NK-92 (cell line): ENCODE results near the gene EHMT1.
"Not testable (repeated sequence)": the region's sequence is repeated elsewhere in the genome, so short reads cannot be mapped to it uniquely, and the experiment has no call there.

Experiments
- DNase-seq: peaks from one replicate; lab custom pipeline; 2025; ENCODE audit not compliant: unreplicated experiment; lab: John Stamatoyannopoulos, UW

EHMT1 gene

GRCh38 chr9:137715866-137716693 is 97.3 kb downstream of the EHMT1 start:
- DNase-seq, result not testable (repeated sequence)

- no peak for DNase-seq
Observed at GRCh38 chr9:137716694-137717287, 98.0 kb downstream of the EHMT1 start.

- no peak for DNase-seq
Observed at GRCh38 chr9:137717776-137718327, 99.0 kb downstream of the EHMT1 start.

GRCh38 chr9:137719194-137719593 is 100.4 kb downstream of the EHMT1 start:
- no peak for DNase-seq

GRCh38 chr9:137720571-137721110 is 101.8 kb downstream of the EHMT1 start:
- no peak for DNase-seq

GRCh38 chr9:137721479-137721878 is 102.7 kb downstream of the EHMT1 start:
- no peak for DNase-seq

GRCh38 chr9:137721899-137722298 is 103.1 kb downstream of the EHMT1 start:
- no peak for DNase-seq

GRCh38 chr9:137722481-137722880 is 103.7 kb downstream of the EHMT1 start:
- DNase-seq, result no peak

- not testable (repeated sequence) for DNase-seq
Observed at GRCh38 chr9:137723356-137723755, 104.6 kb downstream of the EHMT1 start.

GRCh38 chr9:137723783-137724445 is 105.1 kb downstream of the EHMT1 start:
- no peak for DNase-seq

- no peak for DNase-seq
Observed at GRCh38 chr9:137724818-137725240, 106.0 kb downstream of the EHMT1 start.

GRCh38 chr9:137725598-137725997 is 106.8 kb downstream of the EHMT1 start:
- DNase-seq, result no peak

- DNase-seq, result not testable (repeated sequence)
Observed at GRCh38 chr9:137726336-137726735, 107.5 kb downstream of the EHMT1 start.

GRCh38 chr9:137726764-137727163 is 108.0 kb downstream of the EHMT1 start:
- no peak for DNase-seq

GRCh38 chr9:137727716-137728115 is 108.9 kb downstream of the EHMT1 start:
- DNase-seq, result no peak

GRCh38 chr9:137728444-137729311 is 109.9 kb downstream of the EHMT1 start:
- DNase-seq, result no peak

- no peak for DNase-seq
Observed at GRCh38 chr9:137731216-137731946, 112.6 kb downstream of the EHMT1 start.

GRCh38 chr9:137731947-137732813 is 113.4 kb downstream of the EHMT1 start:
- DNase-seq, result no peak

GRCh38 chr9:137733429-137733828 is 114.6 kb downstream of the EHMT1 start:
- no peak for DNase-seq
